A673 (cell line): ENCODE data around the gene PILRA. TPM values are rescaled to one million over a fixed set of nuclear protein-coding genes. Genes with fewer than 3 reads are reported as not detected.

Experiments
- BruUV-seq: library from RNA; stranded (reverse); fragments of 400-500 nt; replicated peaks from 2 replicates; lab custom pipeline; 2021; lab: Mats Ljungman, UMichigan
- CTCF ChIA-PET: fragments of 300-600 bp; sonication (Branson Sonifier 250); formaldehyde crosslinking; loops from one replicate; lab custom pipeline; 2022; ENCODE audit warnings: antibody characterized with exemption; lab: Charles Lee
- POLR2A ChIA-PET: fragments of 300-600 bp; sonication (Branson Sonifier 250); formaldehyde crosslinking; loops from one replicate; lab custom pipeline; 2022; ENCODE audit warnings: antibody characterized with exemption; ENCODE audit not compliant: low non-redundant PET; lab: Charles Lee
- DNase-seq: peaks from one replicate; pipeline ENCODE4 v3.0.0-alpha.2; 2015; ENCODE audit warnings: low spot score
- H3K27ac ChIP-seq: fragments of 200-600 bp; sonication (generic); 2 replicates; pipeline ENCODE4 v1.5.1; 2016; ENCODE audit warnings: mixed run types, low read depth, mild to moderate bottlenecking, mixed read lengths, antibody characterized with exemption, low read length; ENCODE audit not compliant: poor library complexity, severe bottlenecking
- H3K27me3 ChIP-seq: fragments of 200-600 bp; sonication (generic); replicated peaks from 2 replicates; pipeline ENCODE4 v1.6.1; 2017; ENCODE audit warnings: mixed run types, low read depth, mild to moderate bottlenecking, mixed read lengths, antibody characterized with exemption, low read length; ENCODE audit not compliant: insufficient read depth, poor library complexity
- H3K36me3 ChIP-seq: fragments of 200-600 bp; sonication (generic); 2 replicates; pipeline ENCODE4 v1.6.1; 2016; ENCODE audit warnings: mixed run types, mild to moderate bottlenecking, mixed read lengths, antibody characterized with exemption, low read length; ENCODE audit not compliant: insufficient read depth, poor library complexity, severe bottlenecking
- H3K4me1 ChIP-seq: fragments of 200-600 bp; sonication (generic); 2 replicates; pipeline ENCODE4 v1.6.1; 2017; ENCODE audit warnings: mixed run types, mild to moderate bottlenecking, mixed read lengths, antibody characterized with exemption, low read length; ENCODE audit not compliant: insufficient read depth, poor library complexity, severe bottlenecking
- H3K4me3 ChIP-seq: fragments of 200-600 bp; sonication (generic); 2 replicates; pipeline ENCODE4 v1.5.1; 2016; ENCODE audit warnings: low read depth, mixed run types, mild to moderate bottlenecking, mixed read lengths, low read length; ENCODE audit not compliant: poor library complexity, severe bottlenecking
- H3K9me3 ChIP-seq: fragments of 200-600 bp; sonication (generic); 2 replicates; pipeline ENCODE4 v1.6.1; 2016; ENCODE audit warnings: mixed run types, low read depth, mild to moderate bottlenecking, mixed read lengths, antibody characterized with exemption, low read length; ENCODE audit not compliant: poor library complexity, severe bottlenecking
- CTCF ChIP-seq: fragments of 300-800, 200-600 bp; sonication (generic); conservative IDR thresholded peaks from 2 replicates; pipeline ENCODE4 v1.5.1; 2017; ENCODE audit warnings: low read depth, mild to moderate bottlenecking, antibody characterized with exemption, low read length, moderate library complexity, mixed read lengths
- EZH2 ChIP-seq: fragments of 200-600 bp; sonication (generic); IDR thresholded peaks from 2 replicates; pipeline ENCODE4 v1.6.1; 2017; ENCODE audit warnings: borderline replicate concordance, low read depth, mild to moderate bottlenecking, mixed read lengths, antibody characterized with exemption, low read length; ENCODE audit not compliant: poor library complexity, severe bottlenecking
- intact Hi-C: fragments of 100-400 bp; cut with micrococcal nuclease; formaldehyde crosslinking; loops from one replicate; pipeline ENCODE4 v1.10.0; 2022; ENCODE audit not compliant: unreplicated experiment
- total RNA-seq: library from RNA; stranded (reverse); gene quantifications from 2 replicates; pipeline ENCODE4 v1.2.3, GENCODE V29; 2021

The PILRA gene
- total RNA-seq, 1 experiment from 2014 or later, result 1.5 TPM

- H3K27ac ChIP-seq, result no peak overlapping the region
- H3K36me3 ChIP-seq, result peaks cover 20% of the 10 kb centered on the region
- H3K27me3 ChIP-seq, result no peaks in the 10 kb centered on the region
- intact Hi-C loops, result no loop called here
- no TSS peak for BruUV-seq
- H3K4me1 ChIP-seq, result no peaks in the 10 kb centered on the region
- no peak for DNase-seq
- POLR2A ChIA-PET, result no interaction called here
- no peaks in the 10 kb centered on the region for H3K9me3 ChIP-seq
- no peak for TF ChIP-seq CTCF
- TF ChIP-seq EZH2, result no peak
- no peak overlapping the region for H3K4me3 ChIP-seq
- CTCF ChIA-PET, result no interaction called here
Measured at GRCh38 chr7:100366411-100367250, 6.7 kb upstream of the PILRA start.

- no peaks in the 10 kb centered on the region for H3K27me3 ChIP-seq
- H3K9me3 ChIP-seq, result no peaks in the 10 kb centered on the region
- BruUV-seq, result no TSS peak
- intact Hi-C loops, result no loop called here
- ChIA-PET CTCF (no interaction called here), POLR2A (no interaction called here)
- H3K4me3 ChIP-seq, result no peak overlapping the region
- no peaks in the 10 kb centered on the region for H3K4me1 ChIP-seq
- TF ChIP-seq EZH2 (no peak), CTCF (no peak)
- DNase-seq, result no peak
- no peak overlapping the region for H3K27ac ChIP-seq
- peaks cover 14% of the 10 kb centered on the region for H3K36me3 ChIP-seq
Measured at GRCh38 chr7:100367251-100367620, 6.1 kb upstream of the PILRA start.

GRCh38 chr7:100367676-100368613 is 5.3 kb upstream of the PILRA start:
- Histone ChIP-seq H3K4me1 (no peaks in the 10 kb centered on the region), H3K9me3 (no peaks in the 10 kb centered on the region), H3K4me3 (no peak overlapping the region), H3K27ac (no peak overlapping the region), H3K36me3 (peaks cover 8% of the 10 kb centered on the region), H3K27me3 (no peaks in the 10 kb centered on the region)
- TF ChIP-seq CTCF, result no peak
- no peak for TF ChIP-seq EZH2
- ChIA-PET POLR2A (no interaction called here), CTCF (no interaction called here)
- intact Hi-C loops, result no loop called here
- no peak for DNase-seq
- BruUV-seq, result no TSS peak
